Lung (tissue), 12 donors: ENCODE data around the gene OR7G2. TPM values are rescaled to one million over a fixed set of nuclear protein-coding genes. Genes with fewer than 3 reads are reported as not detected.
"Not testable (repeated sequence)": the region's sequence is repeated elsewhere in the genome, so short reads cannot be mapped to it uniquely, and the experiment has no call there.

Experiments
- ATAC-seq: fragments of 200-7000 bp; cut with Tn5 transposase; one replicate; pipeline ENCODE4 v1.9.1; 2020; ENCODE audit warnings: moderate number of reproducible peaks; ENCODE audit not compliant: insufficient read depth, low FRiP score
- DNase-seq, 3 donors: peaks; one replicate each; pipeline ENCODE4 v3.0.0-alpha.2; 2013 to 2017
- H3K27ac ChIP-seq, 2 donors: one replicate each; pipeline ENCODE4 v1.5.1; 2013; ENCODE audit warnings: mild to moderate bottlenecking in 2 of 2, moderate library complexity in 2 of 2, control low read depth in 1 of 2, inconsistent platforms in 1 of 2, low read depth in 1 of 2, low read length in 1 of 2
- H3K27me3 ChIP-seq, 3 donors: one replicate each; pipeline ENCODE4 v1.5.1; 2013; ENCODE audit warnings: low read length in 2 of 3; ENCODE audit not compliant: control insufficient read depth in 3 of 3, insufficient read depth in 3 of 3
- H3K36me3 ChIP-seq, 4 donors: one replicate each; pipeline ENCODE4 v1.5.1; 2013; ENCODE audit warnings: low read length in 4 of 4, mild to moderate bottlenecking in 1 of 4, moderate library complexity in 1 of 4; ENCODE audit not compliant: control insufficient read depth in 4 of 4, insufficient read depth in 4 of 4
- H3K4me1 ChIP-seq, 5 donors: one replicate each; pipeline ENCODE4 v1.5.1; 2013; ENCODE audit warnings: low read length in 5 of 5, mild to moderate bottlenecking in 2 of 5, moderate library complexity in 1 of 5; ENCODE audit not compliant: control insufficient read depth in 5 of 5, insufficient read depth in 5 of 5
- H3K4me3 ChIP-seq: one replicate; pipeline ENCODE4 v1.5.1; 2013; ENCODE audit warnings: mild to moderate bottlenecking, control low read depth, moderate library complexity
- H3K9ac ChIP-seq, 2 donors: one replicate each; pipeline ENCODE4 v1.5.1; 2013; ENCODE audit warnings: low read length in 2 of 2, control low read depth in 1 of 2; ENCODE audit not compliant: insufficient read depth in 1 of 2
- H3K9me3 ChIP-seq, 4 donors: one replicate each; pipeline ENCODE4 v1.5.1; 2013; ENCODE audit warnings: low read length in 3 of 4, mild to moderate bottlenecking in 1 of 4, moderate library complexity in 1 of 4; ENCODE audit not compliant: control insufficient read depth in 4 of 4, insufficient read depth in 3 of 4
- WGBS, 2 donors: extraction: QIAGEN DNeasy Blood & Tissue Kit; methylation state at CpG; one replicate each; pipeline ENCODE4 v1.1.7; 2013; 5-methylcytosine and 5-hydroxymethylcytosine counted together
- polyA plus RNA-seq, 2 donors: library from polyadenylated mRNA; stranded (reverse); fragments of 200-250 nt; gene quantifications; one replicate each; pipeline ENCODE4 v1.2.1, GENCODE V29; 2013
- total RNA-seq, 2 donors: library from RNA; depleted of rRNA in 1 of 2; stranded (reverse); fragments of >200 nt in 1 of 2; gene quantifications; one replicate each; pipeline ENCODE4 v1.2.1, GENCODE V29; 2014 to 2021
- TF ChIP-seq, protein P1 (sequence below): IDR thresholded peaks from 2 replicates; pipeline ENCODE4 v1.5.1; 2012; ENCODE audit warnings: mild to moderate bottlenecking; ENCODE audit errors: control extremely low read depth, extremely low read depth
- donor health status: control.
- donor health status: control.
- donor health status: Bipolar disorder and iron deficiency.
- donor health status: healthy.
- donor health status: DM: yes; HTN: yes; CAD: no.

OR7G2 gene
- total and polyA plus RNA-seq, 4 donors: not detected

DNA sequence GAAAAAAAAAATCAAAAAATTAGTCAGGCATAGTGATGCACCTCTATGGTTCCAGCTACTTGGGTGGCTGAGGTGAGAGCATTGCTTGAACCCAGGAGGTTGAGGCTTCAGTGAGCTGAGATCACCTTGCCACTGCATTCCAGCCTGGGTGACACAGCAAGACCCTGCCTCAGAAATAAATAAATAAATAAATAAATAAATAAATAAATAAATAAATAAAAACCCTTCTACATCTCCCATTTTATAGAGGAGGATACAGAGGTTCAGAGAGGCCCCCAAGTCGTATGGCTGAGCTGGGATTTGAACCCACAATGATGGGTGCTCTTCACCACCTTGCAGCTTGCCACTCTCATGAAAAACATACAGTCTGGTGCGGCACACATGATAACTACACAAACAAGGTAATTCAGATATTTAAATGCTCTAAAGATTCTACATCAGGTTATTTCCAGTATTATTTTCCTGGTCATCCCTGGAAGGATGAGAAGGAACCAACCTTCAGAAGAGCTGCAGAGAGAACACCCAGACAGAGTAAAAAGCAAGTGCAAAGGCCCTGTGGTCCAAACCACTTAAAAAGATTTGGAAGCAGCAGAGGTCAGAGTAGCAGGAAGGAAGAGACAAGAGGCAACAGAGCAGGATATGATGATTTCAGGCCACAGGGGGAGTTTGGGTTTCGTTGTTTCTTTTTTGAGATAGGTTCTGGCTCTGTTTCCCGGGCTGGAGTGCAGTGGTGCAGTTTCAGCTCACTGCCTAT is 49.6 kb downstream of the OR7G2 start:
- TF ChIP-seq, protein P1, sequence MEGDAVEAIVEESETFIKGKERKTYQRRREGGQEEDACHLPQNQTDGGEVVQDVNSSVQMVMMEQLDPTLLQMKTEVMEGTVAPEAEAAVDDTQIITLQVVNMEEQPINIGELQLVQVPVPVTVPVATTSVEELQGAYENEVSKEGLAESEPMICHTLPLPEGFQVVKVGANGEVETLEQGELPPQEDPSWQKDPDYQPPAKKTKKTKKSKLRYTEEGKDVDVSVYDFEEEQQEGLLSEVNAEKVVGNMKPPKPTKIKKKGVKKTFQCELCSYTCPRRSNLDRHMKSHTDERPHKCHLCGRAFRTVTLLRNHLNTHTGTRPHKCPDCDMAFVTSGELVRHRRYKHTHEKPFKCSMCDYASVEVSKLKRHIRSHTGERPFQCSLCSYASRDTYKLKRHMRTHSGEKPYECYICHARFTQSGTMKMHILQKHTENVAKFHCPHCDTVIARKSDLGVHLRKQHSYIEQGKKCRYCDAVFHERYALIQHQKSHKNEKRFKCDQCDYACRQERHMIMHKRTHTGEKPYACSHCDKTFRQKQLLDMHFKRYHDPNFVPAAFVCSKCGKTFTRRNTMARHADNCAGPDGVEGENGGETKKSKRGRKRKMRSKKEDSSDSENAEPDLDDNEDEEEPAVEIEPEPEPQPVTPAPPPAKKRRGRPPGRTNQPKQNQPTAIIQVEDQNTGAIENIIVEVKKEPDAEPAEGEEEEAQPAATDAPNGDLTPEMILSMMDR: no peak
- ATAC-seq: no peak
- H3K9me3 ChIP-seq: no peaks in the 10 kb centered on the region
- no peaks in the 10 kb centered on the region for H3K27me3 ChIP-seq
- 79 to 80% methylated on average over 4 of the region's 4 CpGs for WGBS, 2 donors
- H3K27ac ChIP-seq: no peak overlapping the region
- H3K9ac ChIP-seq: no peak overlapping the region
- no peak overlapping the region for H3K4me3 ChIP-seq
- no peak for DNase-seq
- no peaks in the 10 kb centered on the region for H3K4me1 ChIP-seq
- H3K36me3 ChIP-seq: no peaks in the 10 kb centered on the region

DNA sequence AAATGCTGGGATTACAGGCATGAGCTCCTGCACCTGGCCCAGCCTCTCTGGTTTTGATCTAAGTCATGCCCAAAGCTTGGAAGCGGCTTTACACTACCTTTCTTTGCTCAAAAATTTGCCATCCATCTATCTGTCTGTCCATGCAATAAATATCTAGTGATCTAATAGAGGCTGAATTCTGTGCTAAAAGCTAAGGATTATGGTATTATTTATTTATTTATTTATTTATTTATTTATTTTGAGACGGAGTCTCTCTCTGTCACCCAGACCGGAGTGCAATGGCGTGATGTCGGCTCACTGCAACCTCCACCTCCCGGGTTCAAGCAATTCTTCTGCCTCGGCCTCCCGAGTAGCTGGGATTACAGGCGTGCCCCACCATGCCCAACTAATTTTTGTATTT is 51.1 kb downstream of the OR7G2 start:
- not testable (repeated sequence) for ATAC-seq, H3K27me3 ChIP-seq

DNA sequence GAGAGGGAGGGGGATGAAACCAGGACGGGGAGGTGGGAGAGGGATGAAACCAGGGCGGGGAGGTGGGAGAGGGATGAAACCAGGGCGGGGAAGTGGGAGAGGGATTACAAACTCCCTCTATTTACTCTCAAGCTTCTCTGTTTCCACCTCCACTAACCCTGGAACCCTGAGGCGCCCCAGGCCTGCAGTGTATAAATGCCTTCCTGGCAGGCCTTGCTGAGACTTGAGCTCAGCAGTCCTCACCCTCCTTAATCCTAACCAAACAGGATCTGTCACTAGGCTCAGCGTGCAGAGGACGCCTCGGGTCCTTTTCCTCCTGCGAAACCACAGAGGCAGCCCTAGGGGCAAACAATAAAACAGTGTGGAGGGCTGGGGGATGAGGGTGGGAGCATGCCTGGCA is 52.5 kb downstream of the OR7G2 start:
- H3K36me3 ChIP-seq: no peaks in the 10 kb centered on the region
- no peak overlapping the region for H3K9ac ChIP-seq
- no peak overlapping the region for H3K27ac ChIP-seq
- peak in 1 of 3 donors; percentile 47 for DNase-seq
- 29 to 34% methylated on average over 8 of the region's 8 CpGs for WGBS, 2 donors
- no peak overlapping the region for H3K4me3 ChIP-seq
- TF ChIP-seq, protein P1: no peak
- no peaks in the 10 kb centered on the region for H3K27me3 ChIP-seq
- H3K9me3 ChIP-seq: no peaks in the 10 kb centered on the region
- H3K4me1 ChIP-seq: no peaks in the 10 kb centered on the region
- ATAC-seq: no peak

More for the DNA sequence above, 51.1 kb downstream of the OR7G2 start:
- not testable (repeated sequence) for H3K9me3 ChIP-seq, H3K4me1 ChIP-seq, H3K4me3 ChIP-seq, H3K27ac ChIP-seq, H3K36me3 ChIP-seq, DNase-seq, H3K9ac ChIP-seq
- 96% methylated on average over 9 of the region's 9 CpGs for WGBS, 2 donors

DNA sequence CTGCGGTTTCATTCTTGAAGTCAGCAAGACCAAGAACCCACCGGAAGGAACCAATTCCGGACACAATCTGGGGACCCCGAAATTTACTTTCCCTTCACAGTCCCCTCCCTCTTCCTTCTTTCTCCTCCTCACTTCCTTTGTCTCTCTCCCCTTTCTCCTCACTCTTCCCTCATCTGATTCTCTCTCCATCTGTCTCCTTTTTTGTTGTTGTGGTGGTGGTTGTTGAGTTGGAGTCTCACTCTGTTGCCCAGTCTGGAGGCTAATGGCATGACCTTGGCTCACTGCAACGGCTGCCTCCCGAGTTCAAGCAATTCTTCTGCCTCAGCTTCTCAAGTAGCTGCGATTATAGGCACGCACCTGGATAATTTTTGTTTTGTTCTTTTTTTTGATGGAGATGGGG is 53.1 kb downstream of the OR7G2 start:
- TF ChIP-seq, protein P1: no peak
- H3K27me3 ChIP-seq: no peaks in the 10 kb centered on the region
- WGBS, 2 donors: 81 to 87% methylated on average over 8 of the region's 8 CpGs
- no peak overlapping the region for H3K27ac ChIP-seq
- ATAC-seq (no peak), DNase-seq (no peak)
- H3K9me3 ChIP-seq: no peaks in the 10 kb centered on the region
- no peak overlapping the region for H3K9ac ChIP-seq
- H3K4me3 ChIP-seq: no peak overlapping the region
- H3K4me1 ChIP-seq: no peaks in the 10 kb centered on the region
- no peaks in the 10 kb centered on the region for H3K36me3 ChIP-seq

DNA sequence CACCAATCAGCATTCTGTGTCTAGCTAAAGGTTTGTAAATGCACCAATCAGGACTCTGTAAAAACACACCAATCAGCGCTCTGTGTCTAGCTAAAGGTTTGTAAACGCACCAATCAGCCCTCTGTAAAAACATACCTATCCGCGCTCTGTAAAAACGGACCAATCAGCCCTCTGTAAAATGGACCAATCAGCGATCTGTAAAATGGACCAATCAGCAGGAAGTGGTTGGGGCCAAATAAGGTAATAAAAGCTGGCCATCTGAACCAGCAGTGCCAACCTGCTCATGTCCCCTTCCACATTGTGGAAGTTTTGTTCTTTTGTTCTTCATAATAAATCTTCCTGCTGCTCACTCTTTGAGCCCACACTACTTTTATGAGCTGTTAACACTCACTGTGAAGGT is 53.6 kb downstream of the OR7G2 start:
- H3K9ac ChIP-seq, ATAC-seq, DNase-seq, H3K4me1 ChIP-seq, H3K4me3 ChIP-seq, H3K9me3 ChIP-seq, H3K36me3 ChIP-seq, H3K27me3 ChIP-seq, H3K27ac ChIP-seq: not testable (repeated sequence)
- WGBS, 2 donors: 96 to 99% methylated on average over 6 of the region's 6 CpGs
